ENCODE measurements around the gene CACNB2.

DNA sequence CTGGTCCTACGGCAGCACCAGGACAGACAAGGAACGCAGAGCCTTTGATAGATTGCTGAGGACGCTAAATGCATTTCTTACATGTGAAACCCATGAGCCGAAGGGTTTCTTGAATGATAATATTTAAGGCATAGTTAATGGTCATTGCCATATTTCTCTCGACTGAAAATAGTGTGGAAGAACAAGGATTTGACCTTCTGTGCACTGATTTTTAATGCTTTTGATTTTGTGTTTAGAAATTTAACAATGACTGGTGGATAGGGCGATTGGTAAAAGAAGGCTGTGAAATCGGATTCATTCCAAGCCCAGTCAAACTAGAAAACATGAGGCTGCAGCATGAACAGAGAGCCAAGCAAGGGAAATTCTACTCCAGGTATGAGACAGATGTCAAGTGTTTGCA is 360.4 kb downstream of the CACNB2 start:
- TF ChIP-seq, protein P1, sequence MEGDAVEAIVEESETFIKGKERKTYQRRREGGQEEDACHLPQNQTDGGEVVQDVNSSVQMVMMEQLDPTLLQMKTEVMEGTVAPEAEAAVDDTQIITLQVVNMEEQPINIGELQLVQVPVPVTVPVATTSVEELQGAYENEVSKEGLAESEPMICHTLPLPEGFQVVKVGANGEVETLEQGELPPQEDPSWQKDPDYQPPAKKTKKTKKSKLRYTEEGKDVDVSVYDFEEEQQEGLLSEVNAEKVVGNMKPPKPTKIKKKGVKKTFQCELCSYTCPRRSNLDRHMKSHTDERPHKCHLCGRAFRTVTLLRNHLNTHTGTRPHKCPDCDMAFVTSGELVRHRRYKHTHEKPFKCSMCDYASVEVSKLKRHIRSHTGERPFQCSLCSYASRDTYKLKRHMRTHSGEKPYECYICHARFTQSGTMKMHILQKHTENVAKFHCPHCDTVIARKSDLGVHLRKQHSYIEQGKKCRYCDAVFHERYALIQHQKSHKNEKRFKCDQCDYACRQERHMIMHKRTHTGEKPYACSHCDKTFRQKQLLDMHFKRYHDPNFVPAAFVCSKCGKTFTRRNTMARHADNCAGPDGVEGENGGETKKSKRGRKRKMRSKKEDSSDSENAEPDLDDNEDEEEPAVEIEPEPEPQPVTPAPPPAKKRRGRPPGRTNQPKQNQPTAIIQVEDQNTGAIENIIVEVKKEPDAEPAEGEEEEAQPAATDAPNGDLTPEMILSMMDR (IDR thresholded peaks at IDR 0.05; ENCODE audit: low read depth, low read length, poor library complexity, severe bottlenecking) = no peak
- no peak for TF ChIP-seq EZH2phosphoT487 (IDR thresholded peaks at IDR 0.05; ENCODE audit: borderline replicate concordance, low read length)

All from DOHH2 (cell line).